Stimulated activated CD4-positive, alpha-beta T cell treated with anti-CD3 and anti-CD28 coated beads, Interleukin-12 subunit alpha, Interleukin-12 subunit beta, amount 100 ng/mL, for 4 hours (primary cell): ENCODE data around the gene PLXNB3.
"Not testable (repeated sequence)": the region's sequence is repeated elsewhere in the genome, so short reads cannot be mapped to it uniquely, and the experiment has no call there.

Source experiments
- DNase-seq: peaks from one replicate; pipeline ENCODE4 v3.0.0-alpha.2; 2020

The PLXNB3 gene

DNA sequence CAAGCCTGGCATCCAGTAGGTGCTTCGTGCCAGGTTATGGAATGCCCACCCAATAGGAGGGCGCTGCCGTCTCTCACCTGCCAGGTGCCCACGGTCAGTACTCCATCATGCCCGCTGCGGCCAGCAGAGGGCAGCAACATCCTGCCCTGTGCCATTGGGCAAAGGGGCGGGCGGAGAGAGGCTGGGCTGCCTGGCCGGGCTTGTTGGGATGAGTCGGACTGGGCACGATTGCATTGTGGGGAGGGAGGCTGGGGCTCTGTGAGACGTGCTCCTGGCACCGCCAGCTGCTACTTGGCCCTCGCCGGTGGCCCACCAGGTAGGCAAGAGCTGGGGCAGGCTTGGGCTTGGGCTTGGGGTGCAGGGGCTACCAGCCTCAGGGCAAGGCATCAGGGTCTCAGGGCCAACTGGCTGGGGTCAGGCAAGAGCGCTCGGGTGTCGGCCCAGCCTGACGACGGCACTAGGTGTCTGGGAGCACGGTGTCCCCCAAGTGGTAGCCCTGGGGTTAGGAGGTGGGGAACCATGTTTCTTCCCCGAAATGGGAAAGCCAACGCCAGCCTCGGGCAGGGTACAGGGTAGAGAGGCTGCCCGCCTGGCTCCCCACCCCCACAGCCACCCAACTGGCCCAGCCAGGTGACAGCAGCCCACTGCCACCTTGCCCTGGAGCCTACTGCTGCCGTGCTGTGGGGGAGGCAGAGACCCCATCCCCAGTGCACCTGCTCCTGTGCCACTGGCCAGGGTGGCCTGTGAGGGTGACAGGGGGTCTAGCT is at the start of gene PLXNB3:
Gene PLXNB3 (plus strand): TSS at position 261 of the 767 bp plus-strand sequence. CDS start 1,287 bp downstream, outside the sequence.
- DNase-seq: peak; percentile 75

- no peak for DNase-seq
Observed at GRCh38 chrX:153714256-153714655, 49.8 kb upstream of the PLXNB3 start.

- DNase-seq: no peak
Observed at GRCh38 chrX:153717445-153717844, 46.6 kb upstream of the PLXNB3 start.

- DNase-seq: no peak
Observed at GRCh38 chrX:153719238-153719637, 44.8 kb upstream of the PLXNB3 start.

- no peak for DNase-seq
Observed at GRCh38 chrX:153719701-153720100, 44.3 kb upstream of the PLXNB3 start.

DNA sequence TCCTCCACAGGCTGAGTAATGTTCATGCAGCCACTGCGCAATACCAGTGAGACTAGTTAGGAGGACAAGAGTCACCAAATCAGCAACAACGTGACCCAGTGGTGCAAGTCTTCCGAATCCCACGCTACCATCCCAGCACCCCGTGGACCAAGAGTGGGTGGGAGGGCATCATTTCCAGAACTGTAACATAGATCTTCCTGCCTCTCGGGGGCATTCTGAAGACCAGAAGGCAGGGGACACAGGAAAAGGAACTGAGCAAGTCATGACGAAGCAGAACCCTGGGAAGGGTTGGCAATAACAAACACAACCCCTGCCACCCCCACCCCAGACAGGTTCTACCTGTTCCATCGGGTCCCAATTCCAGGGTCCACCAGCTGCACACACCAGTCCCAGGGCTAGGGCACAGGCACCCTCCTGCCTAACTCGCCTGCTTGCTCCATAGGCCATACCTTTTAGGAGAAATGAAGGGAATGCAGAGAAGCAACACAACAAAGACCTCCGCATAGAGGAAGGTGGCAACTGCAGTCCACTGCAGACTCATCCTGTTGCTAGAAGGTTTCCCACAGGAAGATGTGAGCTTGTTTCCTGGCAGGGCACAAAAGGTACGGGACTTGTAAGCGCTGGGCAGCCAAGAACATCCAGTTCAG is 41.2 kb upstream of the PLXNB3 start:
- no peak for DNase-seq

DNA sequence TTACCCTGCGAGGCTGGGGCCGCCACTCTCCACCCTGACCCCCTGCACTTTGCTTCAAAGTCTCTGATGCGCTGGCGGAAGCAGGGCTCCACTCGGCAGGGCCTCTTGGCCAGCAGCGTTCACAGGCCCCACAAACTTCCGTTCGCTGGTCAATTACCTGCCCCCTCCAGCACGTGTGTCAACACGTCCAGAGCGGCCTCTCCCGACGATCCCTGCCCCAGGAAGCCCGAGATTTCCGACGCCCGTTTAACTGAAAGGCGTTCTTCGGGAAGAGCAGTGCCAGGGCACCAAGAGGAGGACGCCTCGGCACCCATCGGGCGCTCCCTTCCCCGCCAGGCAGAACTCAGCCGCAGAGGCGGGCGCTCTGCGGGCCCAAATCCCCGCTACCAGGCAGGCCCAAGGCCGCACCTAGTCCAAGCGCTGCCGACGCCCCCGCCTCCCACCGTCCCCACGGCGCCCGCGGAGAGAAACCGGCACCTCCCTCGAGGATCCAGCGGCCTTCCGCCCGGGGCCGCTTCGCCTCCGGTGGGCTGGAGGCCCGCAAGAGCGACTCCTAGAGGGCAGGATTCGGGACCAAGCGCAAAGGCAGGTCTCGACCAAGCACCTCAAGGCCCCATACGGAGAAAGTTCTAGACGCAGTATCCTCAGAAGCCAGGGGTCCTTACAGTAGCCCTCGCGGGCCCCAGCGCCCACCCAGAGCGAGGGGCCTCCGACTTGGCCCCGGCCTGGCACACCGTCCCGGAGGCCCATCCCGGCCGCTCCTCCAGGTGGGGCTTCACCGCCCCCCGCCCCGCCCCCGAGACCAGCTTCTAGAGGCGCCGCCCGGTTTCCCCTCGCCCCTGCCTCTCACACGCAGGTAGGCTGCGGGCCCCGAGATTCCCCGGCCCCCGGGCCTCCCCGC is 40.4 kb upstream of the PLXNB3 start:
- peak; percentile 67 for DNase-seq

DNA sequence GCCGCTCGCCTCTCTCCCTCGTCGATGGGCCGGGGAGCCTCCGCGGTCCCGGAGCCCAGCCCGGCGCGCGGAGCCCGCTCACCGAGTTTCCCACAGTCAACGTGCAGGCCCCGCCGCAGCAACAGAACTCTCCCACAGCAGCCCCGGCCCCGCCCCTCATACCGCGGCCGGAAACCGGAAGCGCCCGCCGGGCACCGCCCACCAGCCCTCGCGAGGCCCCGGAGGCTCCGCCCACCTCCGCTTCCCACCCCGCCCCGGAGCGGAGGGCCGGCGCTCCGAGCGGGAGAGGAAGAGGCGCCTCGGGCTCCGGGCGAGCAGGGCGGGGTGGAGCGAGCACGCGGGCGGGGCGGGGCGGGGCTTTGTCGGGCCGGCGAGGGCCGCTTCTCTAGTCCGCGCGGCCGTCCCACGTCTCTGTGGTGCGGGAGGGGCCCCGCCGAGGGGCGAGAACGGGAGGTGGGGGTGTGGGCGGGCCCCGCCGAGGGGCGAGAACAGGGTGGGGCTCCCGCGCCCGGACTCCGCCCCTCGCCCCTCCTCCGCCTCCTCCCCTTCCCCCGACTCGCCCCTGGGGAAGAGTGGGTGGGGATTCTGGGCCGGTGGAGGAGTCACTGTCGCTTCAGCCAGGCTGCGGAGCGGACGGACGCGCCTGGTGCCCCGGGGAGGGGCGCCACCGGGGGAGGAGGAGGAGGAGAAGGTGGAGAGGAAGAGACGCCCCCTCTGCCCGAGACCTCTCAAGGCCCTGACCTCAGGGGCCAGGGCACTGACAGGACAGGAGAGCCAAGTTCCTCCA is 39.6 kb upstream of the PLXNB3 start, which contains the start of the genes ABCD1 and BCAP31:
Gene ABCD1 (plus strand): TSS at position 605 of the 787 bp plus-strand sequence. CDS start 411 bp downstream, outside the sequence.
Gene BCAP31 (minus strand): TSS at position 136 of the 787 bp plus-strand sequence. CDS start 1,143 bp downstream, outside the sequence.
- DNase-seq: peak; percentile 84

GRCh38 chrX:153725039-153725831 is 38.8 kb upstream of the PLXNB3 start:
- DNase-seq: no peak

- DNase-seq: no peak
Observed at GRCh38 chrX:153725832-153726285, 38.2 kb upstream of the PLXNB3 start.

- DNase-seq: no peak
Observed at GRCh38 chrX:153726286-153727122, 37.5 kb upstream of the PLXNB3 start.

- DNase-seq: no peak
Observed at GRCh38 chrX:153727123-153727931, 36.7 kb upstream of the PLXNB3 start.

DNA sequence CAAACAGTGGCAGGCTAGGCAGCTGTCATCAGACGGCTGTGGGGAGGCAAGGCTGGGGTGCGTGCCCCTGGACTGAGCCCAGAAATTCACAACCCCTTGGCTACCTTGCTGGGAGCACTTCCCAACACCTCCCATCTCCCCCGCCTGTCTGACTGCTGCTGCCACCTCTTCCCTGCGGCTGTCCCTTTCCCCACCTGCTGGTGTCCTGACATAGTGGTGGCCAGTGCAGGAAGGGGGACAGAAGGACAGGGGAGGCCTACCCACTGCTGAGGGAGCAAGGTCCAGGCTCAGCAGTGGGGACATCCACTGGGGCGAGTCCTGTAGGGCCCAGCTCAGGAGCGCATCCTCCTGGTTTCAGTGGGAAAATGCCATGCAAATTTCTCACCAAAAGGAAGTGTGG is 36.0 kb upstream of the PLXNB3 start:
- DNase-seq: no peak

GRCh38 chrX:153728951-153729631 is 35.0 kb upstream of the PLXNB3 start:
- no peak for DNase-seq

DNA sequence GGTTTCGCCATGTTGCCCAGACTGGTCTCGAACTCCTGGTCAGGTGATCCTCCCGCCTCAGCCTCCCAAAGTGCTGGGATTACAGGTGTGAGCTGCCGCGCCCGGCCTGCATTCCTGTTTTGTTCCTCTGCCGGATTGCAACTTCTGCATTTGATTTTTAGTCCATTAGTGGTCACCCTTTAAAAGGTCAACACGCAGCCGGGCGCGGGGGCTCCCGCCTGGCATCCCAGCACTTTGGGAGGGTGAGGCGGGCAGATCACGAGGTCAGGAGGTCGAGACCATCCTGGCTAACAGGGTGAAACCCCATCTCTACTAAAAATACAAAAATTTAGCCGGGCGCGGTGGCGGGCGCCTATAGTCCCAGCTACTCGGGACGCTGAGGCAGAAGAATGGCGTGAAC is 33.9 kb upstream of the PLXNB3 start:
- not testable (repeated sequence) for DNase-seq

GRCh38 chrX:153731117-153731844 is 32.8 kb upstream of the PLXNB3 start:
- no peak for DNase-seq

DNA sequence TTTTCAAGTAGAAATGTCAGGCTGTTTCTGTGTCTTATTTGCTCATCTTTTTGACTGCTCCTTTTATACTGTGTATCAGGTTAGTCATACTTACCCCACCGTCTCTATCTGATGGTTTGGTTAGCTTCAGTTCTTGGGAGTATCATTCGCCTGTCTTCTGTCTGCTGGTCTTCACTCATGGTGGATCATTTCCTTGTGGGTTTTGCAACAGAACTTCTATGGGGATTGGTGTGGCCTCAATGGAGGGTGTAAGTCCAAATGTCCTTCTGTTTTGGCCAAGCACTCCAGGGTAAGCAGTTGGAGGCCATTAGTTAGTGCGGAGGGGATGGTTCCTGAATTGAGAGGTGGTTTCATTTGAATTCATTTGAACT is 32.2 kb upstream of the PLXNB3 start:
- DNase-seq: no peak

DNA sequence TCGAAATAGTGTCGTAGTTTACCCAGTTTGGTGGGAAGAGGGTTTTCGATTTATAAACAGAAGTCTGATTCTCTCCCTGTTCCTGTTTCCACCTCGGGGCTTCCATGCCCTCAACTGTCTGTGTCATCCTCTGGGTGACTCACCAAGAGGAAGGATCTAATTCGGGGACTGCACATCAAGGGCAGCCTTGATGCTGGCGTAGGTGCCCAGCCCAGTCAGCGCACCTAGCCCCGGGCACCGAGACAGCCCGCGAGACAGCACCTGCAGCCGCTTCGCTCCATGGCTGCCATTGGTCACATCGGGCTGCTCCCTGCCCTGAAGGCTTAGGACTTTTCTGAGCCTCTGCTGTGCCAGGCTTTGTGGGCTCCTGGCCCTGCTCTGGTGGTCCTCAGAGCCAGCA is 31.6 kb upstream of the PLXNB3 start:
- DNase-seq: no peak
